Neural cell (in vitro differentiated cells): ENCODE measurements around the gene SLC16A4. TPM values are rescaled to one million over a fixed set of nuclear protein-coding genes. Genes with fewer than 3 reads are reported as not detected.

Experiments
- H2AFZ ChIP-seq: fragments of 200-600, 300-800 bp; sonication (generic), shearing (Covaris generic); 2 replicates; pipeline ENCODE4 v1.6.0; 2014; ENCODE audit warnings: low read depth, mild to moderate bottlenecking, antibody characterized with exemption, low read length, moderate library complexity
- H3F3A ChIP-seq: fragments of 200-600 bp; shearing (Covaris generic); 2 replicates; pipeline ENCODE4 v1.6.1; 2016; ENCODE audit warnings: mild to moderate bottlenecking, moderate library complexity, mixed read lengths, antibody characterized with exemption, low read length; ENCODE audit not compliant: insufficient read depth, poor library complexity, severe bottlenecking
- H3K27ac ChIP-seq: fragments of 200-600, 300-800 bp; sonication (generic), shearing (Covaris generic); 2 replicates; pipeline ENCODE4 v1.5.1; 2014; ENCODE audit warnings: mild to moderate bottlenecking, low read length, moderate library complexity
- H3K27me3 ChIP-seq: fragments of 300-800, 200-600 bp; sonication (generic), shearing (Covaris generic); 2 replicates; pipeline ENCODE4 v1.6.0; 2014; ENCODE audit warnings: mild to moderate bottlenecking, low read depth, low read length, moderate library complexity; ENCODE audit not compliant: insufficient read depth
- H3K36me3 ChIP-seq: fragments of 300-800, 200-600 bp; sonication (generic), shearing (Covaris generic); 2 replicates; pipeline ENCODE4 v1.5.1; 2014; ENCODE audit warnings: mild to moderate bottlenecking, antibody characterized with exemption, low read length, moderate library complexity; ENCODE audit not compliant: insufficient read depth
- H3K4me2 ChIP-seq: fragments of 300-800, 200-600 bp; sonication (generic), shearing (Covaris generic); 2 replicates; pipeline ENCODE4 v1.6.0; 2014; ENCODE audit warnings: mild to moderate bottlenecking, low read length
- H3K4me3 ChIP-seq: fragments of 300-800, 200-600 bp; sonication (generic), shearing (Covaris generic); 2 replicates; pipeline ENCODE4 v1.5.1; 2014; ENCODE audit warnings: mild to moderate bottlenecking, low read length, moderate library complexity
- H3K79me2 ChIP-seq: fragments of 200-600 bp; shearing (Covaris generic); replicated peaks from 2 replicates; pipeline ENCODE4 v1.6.0; 2014; ENCODE audit warnings: mild to moderate bottlenecking, low read length, moderate library complexity; ENCODE audit not compliant: insufficient read depth
- H3K9ac ChIP-seq: fragments of 300-800, 200-600 bp; sonication (generic), shearing (Covaris generic); 2 replicates; pipeline ENCODE4 v1.6.1; 2016; ENCODE audit warnings: mild to moderate bottlenecking, low read length, mixed read lengths
- H3K9me2 ChIP-seq: fragments of 200-600 bp; shearing (Covaris generic); 2 replicates; pipeline ENCODE4 v1.6.1; 2016; ENCODE audit warnings: mild to moderate bottlenecking, low read length, mixed read lengths; ENCODE audit not compliant: insufficient read depth
- H3K9me3 ChIP-seq: fragments of 200-600, 300-800 bp; sonication (generic), shearing (Covaris generic); 2 replicates; pipeline ENCODE4 v1.6.1; 2016; ENCODE audit warnings: mild to moderate bottlenecking, mixed run types, low read length, moderate library complexity, mixed read lengths
- H4K20me1 ChIP-seq: fragments of 200-600 bp; shearing (Covaris generic); 2 replicates; pipeline ENCODE4 v1.6.1; 2016; ENCODE audit warnings: mild to moderate bottlenecking, mixed run types; ENCODE audit not compliant: insufficient read depth
- EP300 ChIP-seq: fragments of 450-650 bp; conservative IDR thresholded peaks from 2 replicates; pipeline ENCODE4 v1.6.1; 2014; ENCODE audit warnings: antibody characterized with exemption, mild to moderate bottlenecking, moderate library complexity; ENCODE audit not compliant: poor library complexity, severe bottlenecking
- EZH2 ChIP-seq: fragments of 200-600, 300-800 bp; shearing (Covaris generic), sonication (generic); IDR thresholded peaks from 2 replicates; pipeline ENCODE4 v1.6.1; 2014; ENCODE audit warnings: antibody characterized with exemption, low read length, borderline replicate concordance, mild to moderate bottlenecking; ENCODE audit not compliant: insufficient read depth, poor library complexity, severe bottlenecking
- MXI1 ChIP-seq: fragments of 450-650 bp; conservative IDR thresholded peaks from 2 replicates; pipeline ENCODE4 v1.6.1; 2014; ENCODE audit warnings: antibody characterized with exemption, mild to moderate bottlenecking; ENCODE audit not compliant: poor library complexity, severe bottlenecking
- POLR2AphosphoS5 ChIP-seq: IDR thresholded peaks from 2 replicates; pipeline ENCODE4 v1.6.1; 2012
- RAD21 ChIP-seq: fragments of 450-650 bp; conservative IDR thresholded peaks from 2 replicates; pipeline ENCODE4 v1.6.1; 2014; ENCODE audit warnings: antibody characterized with exemption, mild to moderate bottlenecking, moderate library complexity
- SMC3 ChIP-seq: fragments of 450-650 bp; conservative IDR thresholded peaks from 2 replicates; pipeline ENCODE4 v1.6.1; 2014; ENCODE audit warnings: antibody characterized with exemption, mild to moderate bottlenecking, moderate library complexity; ENCODE audit not compliant: poor library complexity
- TAF1 ChIP-seq: IDR thresholded peaks from 2 replicates; pipeline ENCODE4 v1.6.1; 2012; ENCODE audit warnings: low read depth
- polyA plus RNA-seq: library from polyadenylated mRNA; depleted of rRNA; stranded (reverse); fragments of >200 nt; gene quantifications from 2 replicates; pipeline ENCODE4 v1.2.3, GENCODE V29; 2014
- TF ChIP-seq, protein P1 (sequence below): IDR thresholded peaks from 2 replicates; pipeline ENCODE4 v1.6.1; 2012; ENCODE audit warnings: borderline replicate concordance
- TF ChIP-seq, protein P2 (sequence below): fragments of 450-650 bp; IDR thresholded peaks from 2 replicates; pipeline ENCODE4 v1.5.1; 2014; ENCODE audit warnings: antibody characterized with exemption, mild to moderate bottlenecking, moderate library complexity; ENCODE audit not compliant: poor library complexity, severe bottlenecking

SLC16A4 gene
- polyA plus RNA-seq, 1 donor from 2014 or later = 1.2 TPM

- H3K4me3 ChIP-seq = no peak overlapping the region
- no peaks in the 10 kb centered on the region for H3K9me3 ChIP-seq
- H3F3A ChIP-seq = no peaks in the 10 kb centered on the region
- H3K36me3 ChIP-seq = peaks cover 3% of the 10 kb centered on the region
- H2AFZ ChIP-seq = no peak overlapping the region
- H3K9ac ChIP-seq = no peak overlapping the region
- H3K27me3 ChIP-seq = no peaks in the 10 kb centered on the region
- no peaks in the 10 kb centered on the region for H3K79me2 ChIP-seq
- H4K20me1 ChIP-seq = no peaks in the 10 kb centered on the region
- no peak overlapping the region for H3K4me2 ChIP-seq
- H3K9me2 ChIP-seq = no peaks in the 10 kb centered on the region
- TF ChIP-seq, protein P1, sequence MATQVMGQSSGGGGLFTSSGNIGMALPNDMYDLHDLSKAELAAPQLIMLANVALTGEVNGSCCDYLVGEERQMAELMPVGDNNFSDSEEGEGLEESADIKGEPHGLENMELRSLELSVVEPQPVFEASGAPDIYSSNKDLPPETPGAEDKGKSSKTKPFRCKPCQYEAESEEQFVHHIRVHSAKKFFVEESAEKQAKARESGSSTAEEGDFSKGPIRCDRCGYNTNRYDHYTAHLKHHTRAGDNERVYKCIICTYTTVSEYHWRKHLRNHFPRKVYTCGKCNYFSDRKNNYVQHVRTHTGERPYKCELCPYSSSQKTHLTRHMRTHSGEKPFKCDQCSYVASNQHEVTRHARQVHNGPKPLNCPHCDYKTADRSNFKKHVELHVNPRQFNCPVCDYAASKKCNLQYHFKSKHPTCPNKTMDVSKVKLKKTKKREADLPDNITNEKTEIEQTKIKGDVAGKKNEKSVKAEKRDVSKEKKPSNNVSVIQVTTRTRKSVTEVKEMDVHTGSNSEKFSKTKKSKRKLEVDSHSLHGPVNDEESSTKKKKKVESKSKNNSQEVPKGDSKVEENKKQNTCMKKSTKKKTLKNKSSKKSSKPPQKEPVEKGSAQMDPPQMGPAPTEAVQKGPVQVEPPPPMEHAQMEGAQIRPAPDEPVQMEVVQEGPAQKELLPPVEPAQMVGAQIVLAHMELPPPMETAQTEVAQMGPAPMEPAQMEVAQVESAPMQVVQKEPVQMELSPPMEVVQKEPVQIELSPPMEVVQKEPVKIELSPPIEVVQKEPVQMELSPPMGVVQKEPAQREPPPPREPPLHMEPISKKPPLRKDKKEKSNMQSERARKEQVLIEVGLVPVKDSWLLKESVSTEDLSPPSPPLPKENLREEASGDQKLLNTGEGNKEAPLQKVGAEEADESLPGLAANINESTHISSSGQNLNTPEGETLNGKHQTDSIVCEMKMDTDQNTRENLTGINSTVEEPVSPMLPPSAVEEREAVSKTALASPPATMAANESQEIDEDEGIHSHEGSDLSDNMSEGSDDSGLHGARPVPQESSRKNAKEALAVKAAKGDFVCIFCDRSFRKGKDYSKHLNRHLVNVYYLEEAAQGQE = no peak
- TF ChIP-seq EZH2 = no peak
- no peak for TF ChIP-seq EP300
- TF ChIP-seq, protein P2, sequence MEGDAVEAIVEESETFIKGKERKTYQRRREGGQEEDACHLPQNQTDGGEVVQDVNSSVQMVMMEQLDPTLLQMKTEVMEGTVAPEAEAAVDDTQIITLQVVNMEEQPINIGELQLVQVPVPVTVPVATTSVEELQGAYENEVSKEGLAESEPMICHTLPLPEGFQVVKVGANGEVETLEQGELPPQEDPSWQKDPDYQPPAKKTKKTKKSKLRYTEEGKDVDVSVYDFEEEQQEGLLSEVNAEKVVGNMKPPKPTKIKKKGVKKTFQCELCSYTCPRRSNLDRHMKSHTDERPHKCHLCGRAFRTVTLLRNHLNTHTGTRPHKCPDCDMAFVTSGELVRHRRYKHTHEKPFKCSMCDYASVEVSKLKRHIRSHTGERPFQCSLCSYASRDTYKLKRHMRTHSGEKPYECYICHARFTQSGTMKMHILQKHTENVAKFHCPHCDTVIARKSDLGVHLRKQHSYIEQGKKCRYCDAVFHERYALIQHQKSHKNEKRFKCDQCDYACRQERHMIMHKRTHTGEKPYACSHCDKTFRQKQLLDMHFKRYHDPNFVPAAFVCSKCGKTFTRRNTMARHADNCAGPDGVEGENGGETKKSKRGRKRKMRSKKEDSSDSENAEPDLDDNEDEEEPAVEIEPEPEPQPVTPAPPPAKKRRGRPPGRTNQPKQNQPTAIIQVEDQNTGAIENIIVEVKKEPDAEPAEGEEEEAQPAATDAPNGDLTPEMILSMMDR = no peak
- no peak for TF ChIP-seq RAD21
- no peak for TF ChIP-seq POLR2AphosphoS5
- no peak for TF ChIP-seq MXI1
- no peak for TF ChIP-seq SMC3
- no peak for TF ChIP-seq TAF1
- no peak overlapping the region for H3K27ac ChIP-seq
Observed at GRCh38 chr1:110384581-110385321, 6.1 kb downstream of the SLC16A4 start.

GRCh38 chr1:110383251-110383990 lies 7.4 kb downstream of the SLC16A4 start:
- no peak overlapping the region for H3K9ac ChIP-seq
- no peak overlapping the region for H3K4me2 ChIP-seq
- H3F3A ChIP-seq = no peaks in the 10 kb centered on the region
- H2AFZ ChIP-seq = no peak overlapping the region
- no peaks in the 10 kb centered on the region for H4K20me1 ChIP-seq
- no peak overlapping the region for H3K27ac ChIP-seq
- TF ChIP-seq TAF1 = no peak
- no peak for TF ChIP-seq SMC3
- TF ChIP-seq RAD21 = no peak
- TF ChIP-seq MXI1 = no peak
- no peak for TF ChIP-seq POLR2AphosphoS5
- TF ChIP-seq EP300 = no peak
- TF ChIP-seq, protein P2 = no peak
- TF ChIP-seq, protein P1 = no peak
- TF ChIP-seq EZH2 = no peak
- H3K27me3 ChIP-seq = no peaks in the 10 kb centered on the region
- H3K4me3 ChIP-seq = no peak overlapping the region
- H3K79me2 ChIP-seq = no peaks in the 10 kb centered on the region
- no peaks in the 10 kb centered on the region for H3K9me3 ChIP-seq
- H3K36me3 ChIP-seq = peaks cover 7% of the 10 kb centered on the region
- no peaks in the 10 kb centered on the region for H3K9me2 ChIP-seq
